ENCODE results near the gene DDX56.
"Not testable (repeated sequence)": the region's sequence is repeated elsewhere in the genome, so short reads cannot be mapped to it uniquely, and the experiment has no call there.

Gene DDX56

GRCh38 chr7:44561962-44562621, 11.6 kb downstream of the DDX56 start:
- DNase-seq = peak; percentile 47

GRCh38 chr7:44561481-44561880, 12.2 kb downstream of the DDX56 start:
- peak; percentile 57 for DNase-seq

GRCh38 chr7:44559485-44559884, 14.2 kb downstream of the DDX56 start:
- peak; percentile 53 for DNase-seq

GRCh38 chr7:44557485-44557884, 16.2 kb downstream of the DDX56 start:
- no peak for DNase-seq

GRCh38 chr7:44555350-44555749, 18.4 kb downstream of the DDX56 start:
- peak; percentile 13 for DNase-seq

GRCh38 chr7:44552473-44553005, 21.2 kb downstream of the DDX56 start:
- not testable (repeated sequence) for DNase-seq

- DNase-seq = no peak
These were observed 24.3 kb downstream of the DDX56 start for GRCh38 chr7:44549457-44549856.

- no peak for DNase-seq
These were observed 24.8 kb downstream of the DDX56 start for GRCh38 chr7:44548893-44549292.

GRCh38 chr7:44547536-44548231, 26.0 kb downstream of the DDX56 start:
- DNase-seq = no peak

- DNase-seq = peak; percentile 50
These were observed 31.7 kb downstream of the DDX56 start for GRCh38 chr7:44541876-44542610.

GRCh38 chr7:44541028-44541869, 32.5 kb downstream of the DDX56 start, which contains the start of gene NPC1L1:
NPC1L1 (minus strand) TSS chr7:44541330; CDS start chr7:44541259, 71 bp downstream.
- peak; percentile 60 for DNase-seq

- no peak for DNase-seq
These were observed 33.1 kb downstream of the DDX56 start for GRCh38 chr7:44540592-44541027.

- peak; percentile 58 for DNase-seq
These were observed 33.8 kb downstream of the DDX56 start for GRCh38 chr7:44539669-44540506.

- peak; percentile 21 for DNase-seq
These were observed 34.7 kb downstream of the DDX56 start for GRCh38 chr7:44538798-44539668.

GRCh38 chr7:44538093-44538797, 35.5 kb downstream of the DDX56 start:
- peak; percentile 45 for DNase-seq

GRCh38 chr7:44537442-44537841, 36.3 kb downstream of the DDX56 start:
- peak; percentile 55 for DNase-seq

- DNase-seq = peak; percentile 41
These were observed 37.6 kb downstream of the DDX56 start for GRCh38 chr7:44536090-44536489.

GRCh38 chr7:44535348-44536064, 38.2 kb downstream of the DDX56 start:
- DNase-seq = peak; percentile 36

- peak; percentile 77 for DNase-seq
These were observed 39.2 kb downstream of the DDX56 start for GRCh38 chr7:44534501-44534900.
